HEK293 (cell line): Measurements from ENCODE around the gene GNAQ.

Source experiments
- KLF10 ChIP-seq: fragments of 450-650 bp; IDR thresholded peaks from 2 replicates; pipeline ENCODE4 v1.5.1; 2018; ENCODE audit warnings: missing biosample characterization, mild to moderate bottlenecking, missing genetic modification characterization
- ZFP41 ChIP-seq: fragments of 450-650 bp; formaldehyde crosslinking; IDR thresholded peaks from 2 replicates; pipeline ENCODE4 v1.5.1; 2016; ENCODE audit warnings: missing biosample characterization, missing genetic modification characterization, borderline replicate concordance
- ZNF121 ChIP-seq: fragments of 450-650 bp; formaldehyde crosslinking; IDR thresholded peaks from 2 replicates; pipeline ENCODE4 v1.5.1; 2016; ENCODE audit warnings: missing biosample characterization, missing genetic modification characterization
- ZNF324 ChIP-seq: fragments of 450-650 bp; formaldehyde crosslinking; IDR thresholded peaks from 2 replicates; pipeline ENCODE4 v1.5.1; 2016; ENCODE audit warnings: missing biosample characterization, missing genetic modification characterization
- ZNF501 ChIP-seq: fragments of 450-650 bp; formaldehyde crosslinking; IDR thresholded peaks from 2 replicates; pipeline ENCODE4 v1.5.1; 2016; ENCODE audit warnings: missing biosample characterization, missing genetic modification characterization
- ZNF530 ChIP-seq: fragments of 450-650 bp; formaldehyde crosslinking; IDR thresholded peaks from 2 replicates; pipeline ENCODE4 v1.5.1; 2016; ENCODE audit warnings: low read depth, missing biosample characterization, missing genetic modification characterization
- ZNF560 ChIP-seq: fragments of 450-650 bp; formaldehyde crosslinking; IDR thresholded peaks from 2 replicates; pipeline ENCODE4 v1.5.1; 2017; ENCODE audit warnings: missing biosample characterization, missing genetic modification characterization, borderline replicate concordance
- ZNF768 ChIP-seq: fragments of 450-650 bp; formaldehyde crosslinking; IDR thresholded peaks from 2 replicates; pipeline ENCODE4 v1.5.1; 2018; ENCODE audit warnings: missing biosample characterization, mild to moderate bottlenecking, missing genetic modification characterization
- ZNF777 ChIP-seq: fragments of 450-650 bp; formaldehyde crosslinking; IDR thresholded peaks from 2 replicates; pipeline ENCODE4 v1.5.1; 2017; ENCODE audit warnings: missing biosample characterization, missing genetic modification characterization, borderline replicate concordance
- ZNF785 ChIP-seq: fragments of 450-650 bp; formaldehyde crosslinking; IDR thresholded peaks from 2 replicates; pipeline ENCODE4 v1.5.1; 2016; ENCODE audit warnings: missing biosample characterization, missing genetic modification characterization
- TF ChIP-seq, protein P1 (sequence below): fragments of 450-650 bp; formaldehyde crosslinking; IDR thresholded peaks from 2 replicates; pipeline ENCODE4 v1.5.1; 2016; ENCODE audit warnings: missing biosample characterization, missing genetic modification characterization
- TF ChIP-seq, protein P2 (sequence below): fragments of 450-650 bp; formaldehyde crosslinking; IDR thresholded peaks from 2 replicates; pipeline ENCODE4 v1.5.1; 2017; ENCODE audit warnings: missing biosample characterization, missing genetic modification characterization

DNA sequence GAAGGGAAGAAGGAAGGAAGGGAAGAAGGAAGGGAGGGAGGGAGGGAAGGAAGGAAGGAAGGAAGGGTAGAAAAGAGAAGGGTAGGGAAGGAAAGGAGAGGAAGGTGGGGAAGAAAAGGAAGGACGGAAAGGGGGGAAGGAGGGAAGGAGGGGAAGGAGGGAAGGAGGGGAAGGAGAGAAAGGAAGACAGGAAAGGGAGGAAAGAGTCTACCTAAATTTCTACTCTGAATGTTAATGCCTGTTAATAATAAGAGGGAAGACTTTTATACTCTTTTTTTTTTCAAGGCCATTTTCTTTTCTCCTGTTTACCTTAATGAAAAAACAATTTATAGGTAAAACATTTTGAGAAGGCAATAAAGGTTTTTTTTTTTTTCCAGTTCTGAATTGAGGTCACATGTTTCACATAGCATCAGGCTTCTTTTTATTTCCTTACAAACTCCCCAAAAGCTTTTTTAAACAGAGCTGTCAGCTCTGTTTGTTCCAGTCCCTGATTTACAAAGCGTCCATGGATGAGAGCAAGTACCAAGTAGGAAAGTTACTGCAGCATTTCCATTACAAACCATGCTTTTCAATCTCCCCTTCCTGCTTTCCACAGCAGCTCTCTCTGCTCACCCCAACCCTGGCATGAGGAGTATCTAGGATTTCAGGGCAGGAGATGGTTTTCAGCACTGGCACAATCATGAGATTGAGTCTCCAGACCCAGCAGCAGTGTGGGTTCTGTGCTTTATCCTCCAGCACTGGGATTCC lies 173.9 kb downstream of the GNAQ start:
- no peak for TF ChIP-seq ZNF501 (tag by site-specific recombination)
- TF ChIP-seq ZNF530, result no peak
- TF ChIP-seq ZNF121 (tag by site-specific recombination), result no peak
- TF ChIP-seq ZNF777 (tag by site-specific recombination), result no peak
- TF ChIP-seq, protein P1, sequence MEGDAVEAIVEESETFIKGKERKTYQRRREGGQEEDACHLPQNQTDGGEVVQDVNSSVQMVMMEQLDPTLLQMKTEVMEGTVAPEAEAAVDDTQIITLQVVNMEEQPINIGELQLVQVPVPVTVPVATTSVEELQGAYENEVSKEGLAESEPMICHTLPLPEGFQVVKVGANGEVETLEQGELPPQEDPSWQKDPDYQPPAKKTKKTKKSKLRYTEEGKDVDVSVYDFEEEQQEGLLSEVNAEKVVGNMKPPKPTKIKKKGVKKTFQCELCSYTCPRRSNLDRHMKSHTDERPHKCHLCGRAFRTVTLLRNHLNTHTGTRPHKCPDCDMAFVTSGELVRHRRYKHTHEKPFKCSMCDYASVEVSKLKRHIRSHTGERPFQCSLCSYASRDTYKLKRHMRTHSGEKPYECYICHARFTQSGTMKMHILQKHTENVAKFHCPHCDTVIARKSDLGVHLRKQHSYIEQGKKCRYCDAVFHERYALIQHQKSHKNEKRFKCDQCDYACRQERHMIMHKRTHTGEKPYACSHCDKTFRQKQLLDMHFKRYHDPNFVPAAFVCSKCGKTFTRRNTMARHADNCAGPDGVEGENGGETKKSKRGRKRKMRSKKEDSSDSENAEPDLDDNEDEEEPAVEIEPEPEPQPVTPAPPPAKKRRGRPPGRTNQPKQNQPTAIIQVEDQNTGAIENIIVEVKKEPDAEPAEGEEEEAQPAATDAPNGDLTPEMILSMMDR, result no peak
- TF ChIP-seq, protein P2, sequence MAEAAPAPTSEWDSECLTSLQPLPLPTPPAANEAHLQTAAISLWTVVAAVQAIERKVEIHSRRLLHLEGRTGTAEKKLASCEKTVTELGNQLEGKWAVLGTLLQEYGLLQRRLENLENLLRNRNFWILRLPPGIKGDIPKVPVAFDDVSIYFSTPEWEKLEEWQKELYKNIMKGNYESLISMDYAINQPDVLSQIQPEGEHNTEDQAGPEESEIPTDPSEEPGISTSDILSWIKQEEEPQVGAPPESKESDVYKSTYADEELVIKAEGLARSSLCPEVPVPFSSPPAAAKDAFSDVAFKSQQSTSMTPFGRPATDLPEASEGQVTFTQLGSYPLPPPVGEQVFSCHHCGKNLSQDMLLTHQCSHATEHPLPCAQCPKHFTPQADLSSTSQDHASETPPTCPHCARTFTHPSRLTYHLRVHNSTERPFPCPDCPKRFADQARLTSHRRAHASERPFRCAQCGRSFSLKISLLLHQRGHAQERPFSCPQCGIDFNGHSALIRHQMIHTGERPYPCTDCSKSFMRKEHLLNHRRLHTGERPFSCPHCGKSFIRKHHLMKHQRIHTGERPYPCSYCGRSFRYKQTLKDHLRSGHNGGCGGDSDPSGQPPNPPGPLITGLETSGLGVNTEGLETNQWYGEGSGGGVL (tag by site-specific recombination), result no peak
- no peak for TF ChIP-seq KLF10 (tag by site-specific recombination)
- TF ChIP-seq ZNF560 (tag by site-specific recombination), result no peak
- no peak for TF ChIP-seq ZFP41 (tag by site-specific recombination)
- TF ChIP-seq ZNF324, result no peak
- no peak for TF ChIP-seq ZNF785 (tag by site-specific recombination)
- no peak for TF ChIP-seq ZNF768 (tag by site-specific recombination)
